ENCODE results near the gene INHA.

Gene INHA

GRCh38 chr2:219559156-219559915 lies 12.8 kb upstream of the INHA start:
- DNase-seq (ENCODE audit: low spot score): no peak

- DNase-seq (ENCODE audit: low spot score): no peak
Measured at GRCh38 chr2:219560037-219560892, 11.8 kb upstream of the INHA start.

- DNase-seq (ENCODE audit: low spot score): no peak
Measured at GRCh38 chr2:219560893-219561178, 11.3 kb upstream of the INHA start.

- no peak for DNase-seq (ENCODE audit: low spot score)
Measured at GRCh38 chr2:219561179-219562048, 10.7 kb upstream of the INHA start.

- no peak for DNase-seq (ENCODE audit: low spot score)
Measured at GRCh38 chr2:219562049-219563020, 9.8 kb upstream of the INHA start.

- no peak for DNase-seq (ENCODE audit: low spot score)
Measured at GRCh38 chr2:219563271-219563928, 8.7 kb upstream of the INHA start.

- DNase-seq (ENCODE audit: low spot score): no peak
Measured at GRCh38 chr2:219565130-219566080, 6.7 kb upstream of the INHA start.

- no peak for DNase-seq (ENCODE audit: low spot score)
Measured at GRCh38 chr2:219566640-219567039, 5.5 kb upstream of the INHA start.

GRCh38 chr2:219567131-219567530 lies 5.0 kb upstream of the INHA start:
- no peak for DNase-seq (ENCODE audit: low spot score)

GRCh38 chr2:219567791-219568361 lies 4.2 kb upstream of the INHA start:
- DNase-seq (ENCODE audit: low spot score): no peak

GRCh38 chr2:219569041-219569440 lies 3.1 kb upstream of the INHA start:
- DNase-seq (ENCODE audit: low spot score): no peak

- no peak for DNase-seq (ENCODE audit: low spot score)
Measured at GRCh38 chr2:219569635-219570034, 2.5 kb upstream of the INHA start.

- no peak for DNase-seq (ENCODE audit: low spot score)
Measured at GRCh38 chr2:219570194-219570923, 1.8 kb upstream of the INHA start.

GRCh38 chr2:219570924-219571310 lies 1.2 kb upstream of the INHA start:
- DNase-seq (ENCODE audit: low spot score): no peak

- DNase-seq (ENCODE audit: low spot score): no peak
Measured at GRCh38 chr2:219571311-219572236, 536 bp upstream of the INHA start, which contains the start of gene OBSL1. Gene OBSL1 (minus strand): TSS chr2:219571539. CDS start chr2:219571232, 307 bp downstream.

GRCh38 chr2:219573166-219573565 lies 1.1 kb downstream of the INHA start:
- no peak for DNase-seq (ENCODE audit: low spot score)

Measured in hematopoietic multipotent progenitor cell treated with erythropoietin and hydrocortisone succinate and interleukin-3 and kit ligand, for 17 days (in vitro differentiated cells).